K562 (cell line): ENCODE data around the gene DGLUCY.
A peak's percentile ranks its signal among the peaks of the same experiment; 100 is the strongest.

Experiments
- ADNP ChIP-seq: fragments of 200-800 bp; sonication (Bioruptor generic); IDR thresholded peaks from 2 replicates; pipeline ENCODE4 v1.6.1; 2016; ENCODE audit warnings: missing genetic modification characterization, missing compliant biosample characterization
- BACH1 ChIP-seq: fragments of 200-800 bp; sonication (Bioruptor generic); IDR thresholded peaks from 2 replicates; pipeline ENCODE4 v1.6.1; 2016; ENCODE audit warnings: missing genetic modification characterization, missing compliant biosample characterization
- CTCF ChIP-seq, 3 experiments: IDR thresholded peaks in 2 of 3; conservative IDR thresholded peaks in 1 of 3; 2 replicates each; pipeline ENCODE4 v1.5.1; 2011 to 2012; ENCODE audit warnings: low read length in 3 of 3, mild to moderate bottlenecking in 3 of 3, control low read depth in 2 of 3, improper control_type of control experiment in 1 of 3, inconsistent platforms in 1 of 3, low read depth in 1 of 3, mixed read lengths in 1 of 3, moderate library complexity in 1 of 3; ENCODE audit not compliant: insufficient read depth in 2 of 3
- FOS ChIP-seq: IDR thresholded peaks from 3 replicates; pipeline ENCODE4 v1.6.1; 2011; ENCODE audit not compliant: insufficient read length; ENCODE audit errors: extremely low read depth
- FOSL1 ChIP-seq: fragments of 200-800 bp; sonication (Bioruptor generic); conservative IDR thresholded peaks from 2 replicates; pipeline ENCODE4 v1.6.1; 2016; ENCODE audit warnings: missing genetic modification characterization, missing compliant biosample characterization
- HDAC6 ChIP-seq: IDR thresholded peaks from 2 replicates; pipeline ENCODE4 v1.6.1; 2012; ENCODE audit warnings: low read depth, mild to moderate bottlenecking, control low read depth, inconsistent platforms, low read length, moderate library complexity
- NFE2L1 ChIP-seq: fragments of 450-650 bp; IDR thresholded peaks from 2 replicates; pipeline ENCODE4 v1.6.1; 2016; ENCODE audit warnings: missing genetic modification characterization, low read depth, mild to moderate bottlenecking, missing compliant biosample characterization, moderate library complexity, borderline replicate concordance
- SMARCC2 ChIP-seq: fragments of 450-650 bp; IDR thresholded peaks from 2 replicates; pipeline ENCODE4 v1.6.1; 2017; ENCODE audit warnings: antibody characterized with exemption, moderate library complexity, mild to moderate bottlenecking, low read depth
- SP1 ChIP-seq: sonication (generic); formaldehyde crosslinking; IDR thresholded peaks from 2 replicates; pipeline ENCODE4 v1.8.1; 2022; ENCODE audit warnings: mild to moderate bottlenecking, missing genetic modification reagents
- SRSF7 ChIP-seq: fragments of 200-400 bp; formaldehyde crosslinking; optimal IDR thresholded peaks from 2 replicates; pipeline ENCODE3; 2017; ENCODE audit warnings: mild to moderate bottlenecking, low read depth, low read length
- ZBTB7A ChIP-seq: IDR thresholded peaks from 2 replicates; pipeline ENCODE4 v1.6.1; 2011; ENCODE audit warnings: low read depth, mild to moderate bottlenecking, low read length, moderate library complexity, borderline replicate concordance; ENCODE audit not compliant: control insufficient read depth

GRCh38 chr14:91114079-91115065 is 499 bp downstream of the DGLUCY start:
- TF ChIP-seq CTCF (IDR thresholded peaks at IDR 0.05 in 2 of 3, conservative IDR thresholded peaks at IDR 0.05 in 1 of 3; ENCODE audit: insufficient read depth in 2 of 3, low read depth in 1 of 3, low read length in 3 of 3) (no peak), SRSF7 (no peak), FOS (no peak), NFE2L1 (no peak), HDAC6 (no peak), ADNP (tag) (no peak), FOSL1 (tag) (no peak), SMARCC2 (no peak), ZBTB7A (peak; percentile 37; the same call in 1 of the 2 replicates), SP1 (CRISPR knock-in tag) (0 out of 2 replicates have a peak, but pooled peaks have one; percentile 25), BACH1 (tag) (no peak)
